IPS-NIHi7 (cell line): Measurements from ENCODE around the gene MESP2.

Experiments
- DNase-seq: peaks from one replicate; pipeline ENCODE4 v3.0.0; 2012; ENCODE audit warnings: mixed read lengths; ENCODE audit errors: extremely low spot score

MESP2 gene

DNA sequence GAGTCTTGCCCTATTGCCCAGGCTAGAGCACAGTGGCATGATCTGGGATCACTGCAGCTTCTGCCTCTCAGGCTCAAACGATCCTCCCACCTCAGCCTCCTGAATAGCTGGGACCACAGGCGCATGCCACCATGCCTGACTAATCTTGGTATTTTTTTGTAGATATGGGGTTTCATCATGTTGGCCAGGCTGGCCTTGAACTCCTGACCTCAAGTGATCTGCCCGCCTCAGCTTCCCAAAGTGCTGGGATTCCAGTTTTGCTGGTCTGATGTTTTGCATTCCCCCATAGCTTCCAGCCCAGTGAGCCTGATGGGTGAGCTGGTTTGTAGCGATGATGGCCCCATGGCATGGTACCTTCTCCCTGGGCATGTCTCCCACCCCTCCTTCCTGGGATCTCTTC lies 20.4 kb upstream of the MESP2 start:
- DNase-seq = no peak

DNA sequence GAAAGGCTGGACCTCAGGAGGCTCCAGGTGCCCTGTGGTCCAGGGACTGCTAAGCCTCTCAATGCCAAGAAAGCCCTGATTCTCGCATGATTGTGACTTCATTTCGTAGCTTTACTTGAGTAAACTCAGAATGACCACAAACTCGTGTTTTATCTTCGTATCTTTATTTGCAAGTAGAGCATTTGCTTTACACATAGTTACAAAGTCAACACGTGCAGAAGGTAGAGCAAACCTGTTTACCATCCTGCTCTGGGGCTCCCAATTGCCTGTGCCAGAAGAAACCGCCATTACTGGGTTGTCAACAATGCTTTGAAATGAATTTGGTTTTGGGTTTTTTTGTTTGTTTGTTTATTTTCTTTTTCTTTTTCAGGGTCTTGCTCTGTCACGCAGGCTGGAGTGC lies 19.2 kb upstream of the MESP2 start:
- no peak for DNase-seq

DNA sequence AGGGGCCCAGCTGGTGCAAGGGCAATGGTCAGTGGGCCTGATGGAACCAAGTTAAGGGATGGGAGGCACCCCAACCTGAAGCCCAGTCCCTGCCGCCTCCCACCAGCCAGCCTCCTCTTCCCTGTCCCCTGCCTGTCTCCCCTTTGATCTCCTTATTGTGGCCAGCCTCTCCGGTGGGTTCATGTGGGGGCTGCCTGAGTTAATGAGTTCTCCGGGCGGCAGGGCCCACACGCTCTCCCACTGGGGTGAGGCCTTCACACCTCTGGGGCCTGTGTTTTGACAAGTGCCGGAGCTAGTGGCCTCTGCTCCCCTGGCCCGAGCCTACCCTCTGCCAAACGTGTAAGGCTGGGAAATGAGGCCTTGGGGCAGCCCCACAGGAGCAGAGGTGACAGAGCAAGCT lies 17.8 kb upstream of the MESP2 start:
- no peak for DNase-seq

DNA sequence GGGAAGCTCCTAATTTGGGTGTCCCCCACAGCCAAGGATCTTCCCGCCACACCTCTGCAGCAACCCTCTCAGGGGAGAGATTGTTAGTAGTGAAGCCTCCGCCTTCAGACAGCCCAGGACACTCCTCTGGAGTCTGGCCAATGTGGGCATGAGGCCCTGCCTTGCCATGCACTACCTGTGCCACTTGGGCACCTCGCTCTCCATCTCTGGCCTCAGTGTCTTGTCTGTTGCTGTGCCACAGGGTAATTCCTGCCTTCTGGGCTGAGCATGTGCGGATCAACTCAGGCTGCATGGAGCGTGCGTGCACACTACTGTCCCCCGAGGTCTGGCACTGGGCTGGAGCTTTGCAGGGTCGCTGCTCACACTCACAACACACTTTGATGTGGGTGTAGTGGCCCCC lies 17.2 kb upstream of the MESP2 start:
- no peak for DNase-seq

- no peak for DNase-seq
Measured at GRCh38 chr15:89759835-89760234, 16.3 kb upstream of the MESP2 start.

DNA sequence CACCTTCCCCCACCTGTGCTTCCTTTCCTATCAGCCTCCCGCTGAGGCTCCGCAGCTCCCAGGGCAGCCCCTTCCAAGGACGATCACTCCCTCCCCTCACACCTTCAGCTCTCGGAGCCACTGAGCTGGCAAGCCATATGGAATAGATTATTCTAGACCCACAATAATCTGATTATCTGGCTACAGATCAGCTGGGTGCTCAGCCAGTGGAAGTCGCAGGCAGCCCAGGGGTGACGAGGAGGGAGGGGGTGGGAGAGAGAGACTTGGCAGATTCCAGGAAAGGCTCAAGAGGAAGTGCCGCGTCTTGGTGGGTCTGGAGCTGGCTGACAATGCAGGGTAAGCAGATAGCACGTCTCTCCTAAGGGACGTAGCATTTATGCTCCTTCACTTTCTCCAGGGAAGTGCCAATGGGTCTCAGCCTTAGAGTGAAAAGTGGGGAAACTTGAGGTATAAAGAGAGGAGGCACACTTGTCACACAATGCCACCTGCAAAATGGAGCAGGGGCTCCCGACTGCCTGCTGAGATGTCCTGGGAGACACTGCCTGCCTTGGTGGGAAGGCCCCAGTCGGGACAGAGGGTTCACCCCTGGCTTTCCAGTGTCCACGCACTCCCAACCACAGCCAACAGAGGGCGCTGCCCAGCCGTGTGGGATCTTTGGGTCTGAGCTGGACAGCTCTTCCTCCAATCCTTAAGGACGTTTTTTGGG lies 15.7 kb upstream of the MESP2 start:
- peak; percentile 89 for DNase-seq

- DNase-seq = no peak
Measured at GRCh38 chr15:89761009-89761831, 14.9 kb upstream of the MESP2 start.

GRCh38 chr15:89761929-89762328 lies 14.2 kb upstream of the MESP2 start:
- DNase-seq = no peak

DNA sequence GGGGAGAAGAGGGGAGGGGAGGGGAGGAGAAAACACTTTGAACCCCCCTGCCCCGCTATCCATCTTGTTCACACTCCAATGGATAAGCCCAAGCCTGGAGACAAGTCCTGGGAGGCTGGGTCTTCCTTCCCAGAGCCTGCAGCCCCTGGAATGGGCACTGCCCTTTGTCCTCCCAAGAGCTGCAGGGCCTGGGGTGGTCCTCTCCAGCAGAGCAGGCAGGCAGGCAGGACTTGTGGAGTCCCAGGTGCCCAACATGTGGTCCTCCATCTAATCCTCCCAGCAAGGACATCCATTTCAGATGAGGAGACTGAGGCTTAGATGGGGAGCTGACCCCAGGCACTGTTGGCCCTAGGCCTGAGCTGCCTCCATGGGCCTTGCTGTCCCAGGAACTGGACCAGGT lies 10.4 kb upstream of the MESP2 start:
- DNase-seq = no peak

GRCh38 chr15:89766357-89767311 lies 9.5 kb upstream of the MESP2 start:
- DNase-seq = no peak

DNA sequence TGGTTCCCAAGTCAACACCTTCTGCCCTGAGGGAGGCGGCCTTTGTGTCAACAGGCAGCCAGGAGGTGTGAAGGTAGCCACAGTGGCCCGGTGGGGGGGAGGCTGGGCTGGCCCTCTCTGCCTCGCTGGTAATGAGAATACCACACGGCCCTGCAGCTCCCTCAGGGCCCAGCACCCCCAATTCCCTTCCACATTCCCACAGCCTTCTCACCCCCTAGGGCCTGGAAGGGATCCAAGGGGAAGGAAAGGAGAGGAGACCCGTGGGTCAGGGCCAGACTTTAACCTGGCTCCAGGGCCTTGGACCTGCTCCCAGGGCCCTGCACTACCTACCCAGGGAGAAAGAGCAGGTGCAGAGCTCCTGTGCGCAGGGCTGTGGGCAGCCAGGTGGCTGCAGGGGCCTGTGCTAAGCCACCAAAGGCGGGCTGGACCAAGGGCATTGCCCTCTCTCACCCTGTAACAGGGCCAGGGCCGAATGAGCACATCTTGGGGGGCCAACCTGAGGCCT lies 8.7 kb upstream of the MESP2 start:
- DNase-seq = no peak

GRCh38 chr15:89768071-89768500 lies 8.0 kb upstream of the MESP2 start:
- DNase-seq = no peak

- DNase-seq = no peak
Measured at GRCh38 chr15:89769366-89769765, 6.8 kb upstream of the MESP2 start.

DNA sequence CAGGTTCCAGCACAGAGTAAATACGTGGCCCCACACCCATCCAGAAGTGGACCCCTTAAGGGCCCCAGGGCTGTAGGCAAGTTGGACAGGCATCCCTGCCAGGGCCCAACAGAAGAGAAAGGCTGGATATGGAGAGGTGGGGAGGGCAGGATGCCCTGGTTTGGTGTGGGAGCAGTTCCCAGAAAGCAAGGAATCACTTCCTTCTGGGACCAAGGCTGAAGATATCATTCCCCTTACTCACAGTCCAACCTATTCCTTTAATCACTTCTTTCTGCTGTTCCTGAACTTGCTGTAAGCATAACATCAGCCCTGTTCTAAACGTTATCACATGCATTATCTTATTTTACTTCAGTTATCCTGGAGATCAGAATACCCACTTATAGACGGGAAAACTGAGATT lies 6.1 kb upstream of the MESP2 start:
- no peak for DNase-seq

DNA sequence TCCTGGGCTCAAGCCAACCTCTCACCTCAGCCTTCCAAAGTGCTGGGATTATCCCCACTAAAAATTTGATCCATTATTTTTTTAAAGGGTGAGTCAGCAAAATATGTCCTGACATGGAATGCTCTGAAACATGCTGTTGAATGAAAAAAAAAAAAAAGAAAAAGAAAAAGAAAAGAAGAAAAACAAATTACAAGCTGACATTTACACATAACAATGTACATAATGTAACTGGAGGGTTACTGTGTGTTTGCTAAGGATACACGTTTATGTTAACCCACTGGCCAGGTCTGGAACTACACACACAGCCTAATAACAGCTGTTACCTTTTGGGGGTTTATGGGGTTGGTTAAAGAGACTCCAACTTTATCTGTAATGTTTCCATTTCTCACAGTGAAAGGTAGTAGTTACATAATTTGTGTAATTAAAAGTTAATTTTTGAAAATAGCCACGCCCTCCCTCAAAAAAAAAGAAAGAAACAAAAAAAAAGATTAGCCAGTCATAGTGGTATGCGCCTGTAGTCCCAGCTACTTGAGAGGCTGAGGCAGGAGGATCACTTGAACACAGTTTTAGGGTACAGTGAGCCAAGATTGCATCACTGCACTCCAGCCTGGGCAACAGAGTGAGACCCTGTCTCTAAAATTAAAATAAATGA lies 3.1 kb upstream of the MESP2 start:
- DNase-seq = no peak

- DNase-seq = no peak
Measured at GRCh38 chr15:89774492-89774891, 1.6 kb upstream of the MESP2 start.

- DNase-seq = no peak
Measured at GRCh38 chr15:89775815-89776214, 317 bp upstream of the MESP2 start.

GRCh38 chr15:89777073-89777751 lies 1.1 kb downstream of the MESP2 start:
- no peak for DNase-seq

DNA sequence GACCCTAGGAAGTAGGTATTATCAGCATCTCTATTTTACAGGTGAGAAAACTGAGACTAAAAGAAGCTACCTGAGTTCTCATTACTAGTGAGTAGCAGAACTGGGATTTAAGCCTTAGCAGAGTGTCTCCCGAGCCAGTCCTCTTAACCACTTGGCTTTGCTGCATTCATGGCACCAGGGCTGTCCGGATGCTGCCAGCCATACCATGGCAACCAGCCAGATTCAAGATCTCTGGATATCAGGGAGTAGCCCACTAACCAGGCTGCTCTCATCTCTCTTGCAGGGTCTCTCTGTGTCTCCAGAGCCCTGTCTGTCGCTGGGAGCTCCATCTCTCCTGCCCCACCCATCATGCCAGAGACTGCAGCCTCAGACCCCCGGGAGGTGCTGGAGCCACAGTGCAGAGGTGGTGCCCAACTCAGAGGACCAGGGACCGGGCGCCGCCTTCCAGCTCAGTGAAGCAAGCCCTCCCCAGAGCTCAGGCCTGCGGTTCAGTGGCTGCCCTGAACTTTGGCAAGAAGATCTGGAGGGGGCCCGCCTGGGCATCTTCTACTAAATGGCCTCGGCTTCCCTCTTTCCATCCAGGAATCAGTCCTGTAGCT lies 1.7 kb downstream of the MESP2 start:
- no peak for DNase-seq

GRCh38 chr15:89778861-89779260 lies 2.7 kb downstream of the MESP2 start:
- DNase-seq = no peak
